HepG2 (cell line): ENCODE results near the gene TYMS. TPM values are rescaled to one million over a fixed set of nuclear protein-coding genes. Genes with fewer than 3 reads are reported as not detected.
A peak's percentile ranks its signal among the peaks of the same experiment; 100 is the strongest.

Experiments used
- AHR ChIP-seq: IDR thresholded peaks from 2 replicates; pipeline ENCODE4 v1.6.1; 2018; ENCODE audit warnings: missing genetic modification reagents, missing compliant biosample characterization
- BCL6 ChIP-seq: IDR thresholded peaks from 2 replicates; pipeline ENCODE4 v1.6.1; 2016; ENCODE audit warnings: missing genetic modification reagents, missing compliant biosample characterization
- CBX2 ChIP-seq, 2 experiments: fragments of 200-600 bp in 1 of 2; sonication (generic); formaldehyde crosslinking in 1 of 2; IDR thresholded peaks; 2 replicates each; pipeline versions ENCODE4 v1.7.0 to v1.8.1; 2018 to 2022; ENCODE audit warnings: low read depth in 2 of 2, low read length in 1 of 2, mild to moderate bottlenecking in 1 of 2, missing genetic modification reagents in 1 of 2
- DNMT1 ChIP-seq: sonication (generic); formaldehyde crosslinking; IDR thresholded peaks from 2 replicates; pipeline ENCODE4 v1.5.1; 2020; ENCODE audit warnings: mild to moderate bottlenecking, missing genetic modification reagents
- ERF ChIP-seq: IDR thresholded peaks from 2 replicates; pipeline ENCODE4 v1.6.1; 2018; ENCODE audit warnings: missing biosample characterization, missing genetic modification reagents
- GZF1 ChIP-seq: sonication (generic); formaldehyde crosslinking; IDR thresholded peaks from 2 replicates; pipeline ENCODE4 v1.5.1; 2020; ENCODE audit warnings: mild to moderate bottlenecking, missing genetic modification reagents
- NR2F2 ChIP-seq: IDR thresholded peaks from 2 replicates; pipeline ENCODE4 v1.6.1; 2012; ENCODE audit warnings: low read depth, inconsistent platforms, borderline replicate concordance
- ZNF138 ChIP-seq: sonication (generic); formaldehyde crosslinking; IDR thresholded peaks from 2 replicates; pipeline ENCODE4 v1.5.0; 2020; ENCODE audit warnings: mild to moderate bottlenecking, low read depth, missing genetic modification reagents
- ZNF296 ChIP-seq: sonication (generic); formaldehyde crosslinking; conservative IDR thresholded peaks from 2 replicates; pipeline ENCODE4 v1.5.0; 2020; ENCODE audit warnings: mild to moderate bottlenecking, missing genetic modification reagents
- ZNF430 ChIP-seq: sonication (generic); formaldehyde crosslinking; IDR thresholded peaks from 2 replicates; pipeline ENCODE4 v1.9.0; 2021; ENCODE audit warnings: mild to moderate bottlenecking, missing genetic modification reagents
- ZNF615 ChIP-seq: sonication (generic); formaldehyde crosslinking; IDR thresholded peaks from 2 replicates; pipeline ENCODE4 v1.5.0; 2020; ENCODE audit warnings: mild to moderate bottlenecking, missing genetic modification reagents, borderline replicate concordance
- ZNF83 ChIP-seq: sonication (generic); formaldehyde crosslinking; IDR thresholded peaks from 2 replicates; pipeline ENCODE4 v1.4.0; 2020; ENCODE audit warnings: missing genetic modification reagents, mild to moderate bottlenecking, borderline replicate concordance
- polyA plus RNA-seq, 8 experiments: library from polyadenylated mRNA; depleted of rRNA in 3 of 8; stranded (reverse) in 7 of 8; unstranded in 1 of 8; fragments of >200 nt; fragmentation: Illumina TruSeq in 4 of 8; extraction: Trizol in 4 of 8; gene quantifications; 2 replicates each; pipeline versions ENCODE4 v1.2.1 to v1.2.3, GENCODE V29; 2011 to 2016; ENCODE audit warnings: low read depth in 4 of 8, missing spikeins in 1 of 8, mixed read lengths in 1 of 8; ENCODE audit not compliant: insufficient read depth in 1 of 8
- total RNA-seq, 5 experiments: library from RNA; depleted of rRNA; stranded (reverse); fragments of >200 nt; fragmentation: Illumina TruSeq; extraction: Trizol; gene quantifications; 2 replicates each; pipeline ENCODE4 v1.2.3, GENCODE V29; 2016; ENCODE audit warnings: low read depth in 1 of 5
- TF ChIP-seq, protein P1 (sequence below): sonication (generic); formaldehyde crosslinking; IDR thresholded peaks from 2 replicates; pipeline ENCODE4 v1.4.0; 2020; ENCODE audit warnings: missing genetic modification reagents, borderline replicate concordance
- TF ChIP-seq, protein P2 (sequence below): sonication (generic); formaldehyde crosslinking; conservative IDR thresholded peaks from 2 replicates; pipeline ENCODE4 v1.8.0; 2022; ENCODE audit warnings: mild to moderate bottlenecking, moderate library complexity, missing genetic modification reagents
- TF ChIP-seq, protein P3 (sequence below): sonication (generic); formaldehyde crosslinking; IDR thresholded peaks from 2 replicates; pipeline ENCODE4 v1.4.0; 2020; ENCODE audit warnings: missing genetic modification reagents
- TF ChIP-seq, protein P4 (sequence below): IDR thresholded peaks from 2 replicates; pipeline ENCODE4 v1.6.1; 2016; ENCODE audit warnings: missing compliant biosample characterization, missing genetic modification reagents, borderline replicate concordance
- TF ChIP-seq, protein P5 (sequence below): sonication (generic); formaldehyde crosslinking; IDR thresholded peaks from 2 replicates; pipeline ENCODE4 v1.8.1; 2023; ENCODE audit warnings: missing genetic modification reagents, mild to moderate bottlenecking, borderline replicate concordance

The TYMS gene
- total and polyA plus RNA-seq, 2 of the 13 experiments (the other 11 are each of a cell fraction or from before 2014, with no cell fraction given), result 80.1 to 106 TPM

DNA sequence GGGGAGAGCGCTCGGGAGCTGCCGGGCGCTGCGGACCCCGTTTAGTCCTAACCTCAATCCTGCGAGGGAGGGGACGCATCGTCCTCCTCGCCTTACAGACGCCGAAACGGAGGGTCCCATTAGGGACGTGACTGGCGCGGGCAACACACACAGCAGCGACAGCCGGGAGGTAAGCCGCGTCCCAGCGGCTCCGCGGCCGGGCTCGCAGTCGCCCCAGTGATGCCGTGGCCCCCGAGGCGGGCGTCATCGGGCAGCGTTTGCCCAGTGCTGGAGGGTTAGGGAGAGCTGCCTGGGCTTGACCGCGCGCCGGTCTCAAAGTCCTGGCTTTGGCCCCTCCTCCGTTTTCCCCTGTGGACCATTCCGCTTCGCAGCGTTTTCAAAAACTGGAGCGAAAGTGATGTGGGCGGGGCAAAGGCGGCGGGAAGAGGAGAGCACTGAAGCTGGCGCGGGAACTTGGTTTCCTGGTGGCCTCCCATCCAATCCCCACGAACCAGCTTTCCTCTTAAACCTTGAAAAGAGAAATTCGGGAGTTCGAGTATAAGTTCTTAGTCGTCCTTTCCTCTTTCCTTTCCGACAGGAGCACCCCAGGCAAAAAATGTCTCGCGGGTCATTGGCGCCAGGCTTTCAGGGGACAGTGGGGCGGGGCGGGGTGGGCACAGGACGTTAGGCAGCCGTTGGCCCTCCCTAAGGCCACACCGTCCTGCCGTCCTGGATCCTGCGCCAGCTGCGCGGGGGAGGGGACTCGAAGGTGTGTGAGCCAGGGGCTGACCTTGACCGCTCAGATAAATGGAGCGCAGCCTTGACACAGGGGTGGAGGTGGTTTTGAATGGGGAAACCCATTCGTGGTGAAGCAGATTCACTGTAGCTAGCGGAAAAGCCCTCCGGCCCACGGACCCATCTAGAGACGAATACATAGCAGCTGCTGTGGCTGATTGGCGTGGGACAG is 821 bp downstream of the TYMS start (continued):
- TF ChIP-seq, protein P1, sequence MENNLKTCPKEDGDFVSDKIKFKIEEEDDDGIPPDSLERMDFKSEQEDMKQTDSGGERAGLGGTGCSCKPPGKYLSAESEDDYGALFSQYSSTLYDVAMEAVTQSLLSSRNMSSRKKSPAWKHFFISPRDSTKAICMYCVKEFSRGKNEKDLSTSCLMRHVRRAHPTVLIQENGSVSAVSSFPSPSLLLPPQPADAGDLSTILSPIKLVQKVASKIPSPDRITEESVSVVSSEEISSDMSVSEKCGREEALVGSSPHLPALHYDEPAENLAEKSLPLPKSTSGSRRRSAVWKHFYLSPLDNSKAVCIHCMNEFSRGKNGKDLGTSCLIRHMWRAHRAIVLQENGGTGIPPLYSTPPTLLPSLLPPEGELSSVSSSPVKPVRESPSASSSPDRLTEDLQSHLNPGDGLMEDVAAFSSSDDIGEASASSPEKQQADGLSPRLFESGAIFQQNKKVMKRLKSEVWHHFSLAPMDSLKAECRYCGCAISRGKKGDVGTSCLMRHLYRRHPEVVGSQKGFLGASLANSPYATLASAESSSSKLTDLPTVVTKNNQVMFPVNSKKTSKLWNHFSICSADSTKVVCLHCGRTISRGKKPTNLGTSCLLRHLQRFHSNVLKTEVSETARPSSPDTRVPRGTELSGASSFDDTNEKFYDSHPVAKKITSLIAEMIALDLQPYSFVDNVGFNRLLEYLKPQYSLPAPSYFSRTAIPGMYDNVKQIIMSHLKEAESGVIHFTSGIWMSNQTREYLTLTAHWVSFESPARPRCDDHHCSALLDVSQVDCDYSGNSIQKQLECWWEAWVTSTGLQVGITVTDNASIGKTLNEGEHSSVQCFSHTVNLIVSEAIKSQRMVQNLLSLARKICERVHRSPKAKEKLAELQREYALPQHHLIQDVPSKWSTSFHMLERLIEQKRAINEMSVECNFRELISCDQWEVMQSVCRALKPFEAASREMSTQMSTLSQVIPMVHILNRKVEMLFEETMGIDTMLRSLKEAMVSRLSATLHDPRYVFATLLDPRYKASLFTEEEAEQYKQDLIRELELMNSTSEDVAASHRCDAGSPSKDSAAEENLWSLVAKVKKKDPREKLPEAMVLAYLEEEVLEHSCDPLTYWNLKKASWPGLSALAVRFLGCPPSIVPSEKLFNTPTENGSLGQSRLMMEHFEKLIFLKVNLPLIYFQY (CRISPR knock-in tag), result no peak
- TF ChIP-seq ZNF296 (CRISPR knock-in tag) (no peak), CBX2 (IDR thresholded peaks at IDR 0.05; ENCODE audit: low read depth, low read length) (no peak), CBX2 (CRISPR knock-in tag; IDR thresholded peaks at IDR 0.05; ENCODE audit: low read depth) (0 out of 2 replicates have a peak, but pooled peaks have one; percentile 48), ZNF83 (CRISPR knock-in tag) (no peak), GZF1 (CRISPR knock-in tag) (no peak), NR2F2 (peak; percentile 37; the same call in 1 of the 2 replicates), ZNF138 (CRISPR knock-in tag) (no peak), BCL6 (CRISPR knock-in tag) (peak; percentile 54), DNMT1 (peak; percentile 57; the same call in 1 of the 2 replicates), ERF (peak; percentile 73; the same call in 1 of the 2 replicates), ZNF615 (CRISPR knock-in tag) (peak; percentile 79; the same call in 1 of the 2 replicates), ZNF430 (peak; percentile 87), AHR (no peak)
- TF ChIP-seq, protein P2, sequence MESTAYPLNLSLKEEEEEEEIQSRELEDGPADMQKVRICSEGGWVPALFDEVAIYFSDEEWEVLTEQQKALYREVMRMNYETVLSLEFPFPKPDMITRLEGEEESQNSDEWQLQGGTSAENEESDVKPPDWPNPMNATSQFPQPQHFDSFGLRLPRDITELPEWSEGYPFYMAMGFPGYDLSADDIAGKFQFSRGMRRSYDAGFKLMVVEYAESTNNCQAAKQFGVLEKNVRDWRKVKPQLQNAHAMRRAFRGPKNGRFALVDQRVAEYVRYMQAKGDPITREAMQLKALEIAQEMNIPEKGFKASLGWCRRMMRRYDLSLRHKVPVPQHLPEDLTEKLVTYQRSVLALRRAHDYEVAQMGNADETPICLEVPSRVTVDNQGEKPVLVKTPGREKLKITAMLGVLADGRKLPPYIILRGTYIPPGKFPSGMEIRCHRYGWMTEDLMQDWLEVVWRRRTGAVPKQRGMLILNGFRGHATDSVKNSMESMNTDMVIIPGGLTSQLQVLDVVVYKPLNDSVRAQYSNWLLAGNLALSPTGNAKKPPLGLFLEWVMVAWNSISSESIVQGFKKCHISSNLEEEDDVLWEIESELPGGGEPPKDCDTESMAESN (CRISPR knock-in tag), result peak; percentile 58
- TF ChIP-seq, protein P3, sequence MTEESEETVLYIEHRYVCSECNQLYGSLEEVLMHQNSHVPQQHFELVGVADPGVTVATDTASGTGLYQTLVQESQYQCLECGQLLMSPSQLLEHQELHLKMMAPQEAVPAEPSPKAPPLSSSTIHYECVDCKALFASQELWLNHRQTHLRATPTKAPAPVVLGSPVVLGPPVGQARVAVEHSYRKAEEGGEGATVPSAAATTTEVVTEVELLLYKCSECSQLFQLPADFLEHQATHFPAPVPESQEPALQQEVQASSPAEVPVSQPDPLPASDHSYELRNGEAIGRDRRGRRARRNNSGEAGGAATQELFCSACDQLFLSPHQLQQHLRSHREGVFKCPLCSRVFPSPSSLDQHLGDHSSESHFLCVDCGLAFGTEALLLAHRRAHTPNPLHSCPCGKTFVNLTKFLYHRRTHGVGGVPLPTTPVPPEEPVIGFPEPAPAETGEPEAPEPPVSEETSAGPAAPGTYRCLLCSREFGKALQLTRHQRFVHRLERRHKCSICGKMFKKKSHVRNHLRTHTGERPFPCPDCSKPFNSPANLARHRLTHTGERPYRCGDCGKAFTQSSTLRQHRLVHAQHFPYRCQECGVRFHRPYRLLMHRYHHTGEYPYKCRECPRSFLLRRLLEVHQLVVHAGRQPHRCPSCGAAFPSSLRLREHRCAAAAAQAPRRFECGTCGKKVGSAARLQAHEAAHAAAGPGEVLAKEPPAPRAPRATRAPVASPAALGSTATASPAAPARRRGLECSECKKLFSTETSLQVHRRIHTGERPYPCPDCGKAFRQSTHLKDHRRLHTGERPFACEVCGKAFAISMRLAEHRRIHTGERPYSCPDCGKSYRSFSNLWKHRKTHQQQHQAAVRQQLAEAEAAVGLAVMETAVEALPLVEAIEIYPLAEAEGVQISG (CRISPR knock-in tag), result 0 out of 2 replicates have a peak, but pooled peaks have one; percentile 6
- TF ChIP-seq, protein P4, sequence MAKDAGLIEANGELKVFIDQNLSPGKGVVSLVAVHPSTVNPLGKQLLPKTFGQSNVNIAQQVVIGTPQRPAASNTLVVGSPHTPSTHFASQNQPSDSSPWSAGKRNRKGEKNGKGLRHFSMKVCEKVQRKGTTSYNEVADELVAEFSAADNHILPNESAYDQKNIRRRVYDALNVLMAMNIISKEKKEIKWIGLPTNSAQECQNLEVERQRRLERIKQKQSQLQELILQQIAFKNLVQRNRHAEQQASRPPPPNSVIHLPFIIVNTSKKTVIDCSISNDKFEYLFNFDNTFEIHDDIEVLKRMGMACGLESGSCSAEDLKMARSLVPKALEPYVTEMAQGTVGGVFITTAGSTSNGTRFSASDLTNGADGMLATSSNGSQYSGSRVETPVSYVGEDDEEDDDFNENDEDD (CRISPR knock-in tag), result peak; percentile 94
- TF ChIP-seq, protein P5, sequence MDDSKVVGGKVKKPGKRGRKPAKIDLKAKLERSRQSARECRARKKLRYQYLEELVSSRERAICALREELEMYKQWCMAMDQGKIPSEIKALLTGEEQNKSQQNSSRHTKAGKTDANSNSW (CRISPR knock-in tag), result no peak
